H1 (cell line): ENCODE results near the gene PTGES. TPM values are rescaled to one million over a fixed set of nuclear protein-coding genes. Genes with fewer than 3 reads are reported as not detected.

Experiments
- CTCF ChIA-PET: fragments of 300-600 bp; sonication (Branson Sonifier 250); formaldehyde crosslinking; loops from one replicate; lab custom pipeline; 2021; ENCODE audit not compliant: partially characterized antibody; lab: Charles Lee
- POLR2A ChIA-PET: fragments of 300-600 bp; sonication (Branson Sonifier 250); formaldehyde crosslinking; loops from one replicate; lab custom pipeline; 2021; ENCODE audit warnings: inconsistent platforms; ENCODE audit not compliant: partially characterized antibody; lab: Charles Lee
- DNase-seq, 2 experiments: peaks; one replicate each; pipeline versions ENCODE4 v3.0.0 to v3.0.0-alpha.2; 2010 to 2022; ENCODE audit warnings: low spot score in 2 of 2, low read depth in 1 of 2, mixed read lengths in 1 of 2
- FAIRE-seq: peaks from 2 replicates; lab custom pipeline; 2011; peaks lifted over from hg19 to GRCh38; lab: Jason Lieb, UNC
- H2AFZ ChIP-seq: 2 replicates; pipeline ENCODE4 v1.8.1; 2012; ENCODE audit warnings: low read length, inconsistent platforms
- H2AK5ac ChIP-seq: 2 replicates; pipeline ENCODE4 v1.6.1; 2013; ENCODE audit warnings: low read depth, low read length
- H2BK120ac ChIP-seq: replicated peaks from 2 replicates; pipeline ENCODE3; 2013; ENCODE audit warnings: low read depth, low read length, inconsistent platforms
- H2BK12ac ChIP-seq: 2 replicates; pipeline ENCODE4 v1.6.1; 2013; ENCODE audit warnings: low read depth, low read length
- H2BK15ac ChIP-seq: 2 replicates; pipeline ENCODE4 v1.6.1; 2013; ENCODE audit warnings: low read length
- H2BK20ac ChIP-seq: 2 replicates; pipeline ENCODE4 v1.6.1; 2013; ENCODE audit warnings: low read length
- H2BK5ac ChIP-seq: 2 replicates; pipeline ENCODE4 v1.6.1; 2013; ENCODE audit warnings: low read depth, low read length
- H3K14ac ChIP-seq: 2 replicates; pipeline ENCODE4 v1.6.1; 2013; ENCODE audit warnings: inconsistent platforms; ENCODE audit not compliant: insufficient read length
- H3K18ac ChIP-seq: 2 replicates; pipeline ENCODE4 v1.6.1; 2013; ENCODE audit warnings: low read length; ENCODE audit errors: extremely low read depth
- H3K23ac ChIP-seq: 2 replicates; pipeline ENCODE4 v1.6.1; 2013; ENCODE audit warnings: inconsistent platforms; ENCODE audit not compliant: insufficient read length
- H3K23me2 ChIP-seq: 2 replicates; pipeline ENCODE4 v1.6.1; 2013; ENCODE audit warnings: low read depth, low read length
- H3K27ac ChIP-seq: 2 replicates; pipeline ENCODE4 v1.6.1; 2011; ENCODE audit warnings: low read depth, low read length, inconsistent platforms
- H3K27me3 ChIP-seq, 4 experiments: replicated peaks in 1 of 4; 1 replicate in 1 of 4; 2 replicates in 3 of 4; pipeline versions ENCODE4 v1.6.1 to v1.8.1; 2011 to 2013; ENCODE audit warnings: low read length in 3 of 4, mild to moderate bottlenecking in 3 of 4, inconsistent platforms in 2 of 4, mixed read lengths in 2 of 4, moderate library complexity in 1 of 4; ENCODE audit not compliant: control insufficient read depth in 3 of 4, insufficient read depth in 3 of 4; ENCODE audit errors: extremely low read depth in 1 of 4
- H3K36me3 ChIP-seq, 4 experiments: 2 replicates each; pipeline versions ENCODE4 v1.6.1 to v1.8.1; 2011 to 2013; ENCODE audit warnings: mild to moderate bottlenecking in 4 of 4, low read length in 3 of 4, moderate library complexity in 2 of 4, control low read depth in 1 of 4, inconsistent platforms in 1 of 4; ENCODE audit not compliant: insufficient read depth in 4 of 4, control insufficient read depth in 2 of 4
- H3K4ac ChIP-seq: replicated peaks from 2 replicates; pipeline ENCODE3; 2013; ENCODE audit warnings: low read length, low read depth, mixed read lengths, inconsistent platforms; ENCODE audit not compliant: insufficient read length
- H3K4me1 ChIP-seq, 4 experiments: replicated peaks in 1 of 4; 1 replicate in 1 of 4; 2 replicates in 3 of 4; pipeline versions ENCODE4 v1.6.1 to v1.8.1; 2011 to 2013; ENCODE audit warnings: low read length in 3 of 4, inconsistent platforms in 2 of 4, mixed read lengths in 1 of 4; ENCODE audit not compliant: insufficient read depth in 4 of 4, control insufficient read depth in 3 of 4
- H3K4me2 ChIP-seq, 2 experiments: 2 replicates each; pipeline versions ENCODE4 v1.6.1 to v1.8.1; 2011 to 2013; ENCODE audit warnings: low read depth in 2 of 2, low read length in 2 of 2, control low read depth in 1 of 2, inconsistent platforms in 1 of 2, mild to moderate bottlenecking in 1 of 2; ENCODE audit not compliant: insufficient read depth in 1 of 2
- H3K4me3 ChIP-seq, 4 experiments: fragments of 200-600, 300-600 bp in 1 of 4; sonication (generic), shearing (Covaris generic), sonication (Bioruptor Twin) in 1 of 4; 2 replicates each; pipeline versions ENCODE4 v1.5.1 to v1.8.1; 2011 to 2016; ENCODE audit warnings: low read length in 4 of 4, low read depth in 3 of 4, control low read depth in 2 of 4, inconsistent platforms in 2 of 4, mild to moderate bottlenecking in 2 of 4, mixed read lengths in 1 of 4, moderate library complexity in 1 of 4; ENCODE audit not compliant: insufficient read depth in 2 of 4; ENCODE audit errors: extremely low read depth in 1 of 4
- H3K56ac ChIP-seq: replicated peaks from 2 replicates; pipeline ENCODE3; 2013; ENCODE audit warnings: low read depth, mild to moderate bottlenecking, mixed read lengths, low read length, inconsistent platforms; ENCODE audit not compliant: insufficient read length
- H3K79me1 ChIP-seq: 2 replicates; pipeline ENCODE4 v1.6.1; 2013; ENCODE audit warnings: low read depth, low read length, control low read depth
- H3K79me2 ChIP-seq, 2 experiments: 2 replicates each; pipeline versions ENCODE4 v1.6.1 to v1.8.1; 2012 to 2013; ENCODE audit warnings: low read length in 2 of 2, mild to moderate bottlenecking in 2 of 2, inconsistent platforms in 1 of 2; ENCODE audit not compliant: insufficient read depth in 2 of 2, control insufficient read depth in 1 of 2
- H3K9ac ChIP-seq, 4 experiments: replicated peaks in 1 of 4; 1 replicate in 1 of 4; 2 replicates in 3 of 4; pipeline versions ENCODE4 v1.6.1 to v1.8.1; 2011 to 2013; ENCODE audit warnings: low read depth in 3 of 4, low read length in 3 of 4, control low read depth in 2 of 4, mild to moderate bottlenecking in 2 of 4, moderate library complexity in 2 of 4, inconsistent platforms in 1 of 4; ENCODE audit errors: extremely low read depth in 1 of 4
- H3K9me3 ChIP-seq, 2 experiments: 2 replicates each; pipeline versions ENCODE4 v1.6.1 to v1.8.1; 2012 to 2013; ENCODE audit warnings: mild to moderate bottlenecking in 2 of 2, moderate library complexity in 2 of 2, control low read depth in 1 of 2, inconsistent platforms in 1 of 2, low read depth in 1 of 2, low read length in 1 of 2, mixed read lengths in 1 of 2; ENCODE audit not compliant: insufficient read depth in 2 of 2
- H4K20me1 ChIP-seq, 2 experiments: replicated peaks in 1 of 2; 2 replicates each; pipeline versions ENCODE3 to v1.8.1; 2011 to 2013; ENCODE audit warnings: inconsistent platforms in 2 of 2, low read length in 2 of 2, mild to moderate bottlenecking in 1 of 2; ENCODE audit not compliant: insufficient read depth in 2 of 2, control insufficient read depth in 1 of 2
- H4K5ac ChIP-seq: 2 replicates; pipeline ENCODE4 v1.6.1; 2013; ENCODE audit warnings: low read length, low read depth, mixed read lengths, inconsistent platforms; ENCODE audit not compliant: insufficient read length
- H4K8ac ChIP-seq: 2 replicates; pipeline ENCODE4 v1.8.0; 2013; ENCODE audit warnings: mild to moderate bottlenecking, moderate library complexity, low read length, inconsistent platforms; ENCODE audit not compliant: insufficient read depth; ENCODE audit errors: extremely low read depth
- H4K91ac ChIP-seq: replicated peaks from 2 replicates; pipeline ENCODE3; 2013; ENCODE audit warnings: low read length, mixed read lengths, inconsistent platforms; ENCODE audit not compliant: insufficient read length
- BRCA1 ChIP-seq: IDR thresholded peaks from 2 replicates; pipeline ENCODE4 v1.6.1; 2012; ENCODE audit warnings: low read depth, low read length, improper control_type of control experiment
- CHD2 ChIP-seq: IDR thresholded peaks from 2 replicates; pipeline ENCODE4 v1.6.1; 2012; ENCODE audit warnings: low read length, improper control_type of control experiment
- HDAC2 ChIP-seq, 2 experiments: fragments of 300-600 bp in 1 of 2; sonication (generic) in 1 of 2; IDR thresholded peaks; 2 replicates each; pipeline ENCODE4 v1.6.1; 2011 to 2012; ENCODE audit warnings: low read depth in 2 of 2, low read length in 2 of 2, mild to moderate bottlenecking in 2 of 2, moderate library complexity in 2 of 2, borderline replicate concordance in 1 of 2, inconsistent platforms in 1 of 2
- KDM4A ChIP-seq: IDR thresholded peaks from one replicate; pipeline ENCODE4 v1.7.1; 2012; ENCODE audit warnings: low read depth, mild to moderate bottlenecking, moderate library complexity, low read length, inconsistent platforms; ENCODE audit not compliant: severe bottlenecking
- POLR2AphosphoS5 ChIP-seq: IDR thresholded peaks from 2 replicates; pipeline ENCODE4 v1.6.1; 2011; ENCODE audit warnings: low read depth, low read length
- RNF2 ChIP-seq: fragments of 200-900, 300-1000 bp; sonication (generic); IDR thresholded peaks from 2 replicates; pipeline ENCODE4 v1.7.1; 2016; ENCODE audit warnings: borderline replicate concordance, low read depth, mild to moderate bottlenecking, antibody characterized with exemption, low read length; ENCODE audit not compliant: poor library complexity, severe bottlenecking; ENCODE audit errors: missing control alignments
- SIX5 ChIP-seq: IDR thresholded peaks from 2 replicates; pipeline ENCODE4 v1.6.1; 2011; ENCODE audit warnings: mild to moderate bottlenecking, low read depth, low read length
- TCF12 ChIP-seq: IDR thresholded peaks from 2 replicates; pipeline ENCODE4 v1.6.1; 2011; ENCODE audit warnings: low read depth, mild to moderate bottlenecking, low read length
- WGBS, 2 experiments: shearing (Covaris generic) in 1 of 2; methylation state at CpG; one replicate each; pipeline versions ENCODE4 v1.1.6 to v1.1.7; 2013 to 2015; ENCODE audit warnings: low lambda C conversion rate in 2 of 2, mixed read lengths in 2 of 2, inconsistent platforms in 1 of 2, low coverage in 1 of 2, missing lambda C conversion rate in 1 of 2; ENCODE audit not compliant: insufficient replicate concordance in 2 of 2, insufficient coverage in 1 of 2, insufficient read length in 1 of 2; ENCODE audit errors: extremely low coverage in 1 of 2, missing lambda C conversion rate in 1 of 2; 5-methylcytosine and 5-hydroxymethylcytosine counted together
- long read RNA-seq, 2 experiments: library from RNA in 1 of 2; library from capped mRNA in 1 of 2; stranded (forward); transcript quantifications; one replicate each; pipeline ENCODE4 v2.0.0, GENCODE V29; 2021; ENCODE audit warnings: inconsistent platforms in 1 of 2
- polyA minus RNA-seq, 3 experiments: library from RNA; depleted of rRNA, polyadenylated mRNA; stranded (reverse); fragments of >200 nt; gene quantifications; 1 replicate in 2 of 3; 2 replicates in 1 of 3; pipeline ENCODE4 v1.2.3, GENCODE V29; 2011
- polyA plus RNA-seq, 7 experiments: library from polyadenylated mRNA; depleted of rRNA in 3 of 7; stranded (reverse) in 5 of 7; unstranded in 2 of 7; fragments of >200 nt in 5 of 7; fragments of 200-250 nt in 2 of 7; gene quantifications; 1 replicate in 5 of 7; 2 replicates in 1 of 7; 4 replicates in 1 of 7; pipeline versions ENCODE4 v1.2.1 to v1.2.3, GENCODE V29; 2011 to 2013; ENCODE audit warnings: missing spikeins in 2 of 7, mixed read lengths in 2 of 7
- total RNA-seq: library from RNA; stranded (reverse); fragmentation: NEBNext Ultra II Directional; extraction: Animal tissue kit (Norgen Biotek cat#: 25700); gene quantifications from 2 replicates; pipeline ENCODE4 v1.2.1, GENCODE V29; 2021

The PTGES gene
- 3.2 TPM in 2 replicates for total RNA-seq
- 5.1 and 5.4 TPM in 2 replicates for polyA plus RNA-seq (2011; rRNA removed)
- polyA plus RNA-seq (2011; cell fraction: cytosol; rRNA removed) = 4.7 TPM
- 1.7 TPM for polyA plus RNA-seq (2011; cell fraction: nucleus; rRNA removed)
- polyA plus RNA-seq (2012, experiment 1 of 2) = 4.0 to 4.8 TPM (median 4.4 TPM) in 4 replicates
- polyA plus RNA-seq (2012, experiment 2 of 2) = 4.2 TPM
- polyA plus RNA-seq (2013, experiment 1 of 2) = 4.3 TPM
- polyA plus RNA-seq (2013, experiment 2 of 2) = 5.6 TPM
- 3.7 and 4.1 TPM in 2 replicates for polyA minus RNA-seq (2011; rRNA and poly(A)+ RNA removed)
- polyA minus RNA-seq (2011; cell fraction: cytosol; rRNA and poly(A)+ RNA removed) = 4.0 TPM
- 2.9 TPM for polyA minus RNA-seq (2011; cell fraction: nucleus; rRNA and poly(A)+ RNA removed)
- long read RNA-seq, experiment 1, partial matches to known transcripts = 0 of 2 reads
- long read RNA-seq, experiment 1, other reads (novel, unspliced or antisense) = 2 of 2 reads
- long read RNA-seq, experiment 2, partial matches to known transcripts = 0 of 1 reads
- long read RNA-seq, experiment 2, other reads (novel, unspliced or antisense) = 0 of 1 reads

GRCh38 chr9:129752900-129753729, at the start of gene PTGES:
Gene PTGES, minus strand, starts transcription at chr9:129753042. Its CDS starts 30 bp downstream, at chr9:129753012.
- ChIA-PET CTCF (interaction anchor here (0.6 to 6.4 kb wide), 8 partner anchors 10 to 610 kb away, joined by 3 to 49 read pairs (median 4); partner anchors contain the start of gene TOR1B), POLR2A (no interaction called here)
- Histone ChIP-seq H3K4ac (no peak within 1 kb of the TSS), H2BK15ac (peak within 1 kb of the TSS; percentile 95), H3K27ac (no peak within 1 kb of the TSS), H4K91ac (peak within 1 kb of the TSS; percentile 63), H2BK20ac (0 out of 2 replicates have a peak within 1 kb of the TSS, but pooled peaks have one; percentile 48), H3K9ac (no peak within 1 kb of the TSS; a peak in 1 of 7 replicates), H3K4me1 (peaks cover 0 to 12% (median 11%) of the 10 kb centered on the region in 4 experiments; a peak in 5 of 7 replicates), H3K56ac (no peak within 1 kb of the TSS), H3K14ac (no peak within 1 kb of the TSS), H3K4me3 (peak within 1 kb of the TSS in 2 of 4 experiments; percentile 15 to 23; a peak in 3 of 8 replicates), H3K79me1 (no peaks in the 10 kb centered on the region), H2AFZ (peak within 1 kb of the TSS; percentile 74), H3K79me2 (no peaks in the 10 kb centered on the region), H4K5ac (no peak within 1 kb of the TSS), H4K8ac (peak within 1 kb of the TSS; percentile 88), H3K27me3 (no peaks in the 10 kb centered on the region; a peak in 1 of 7 replicates), H3K18ac (peak within 1 kb of the TSS; percentile 32; the same call in 1 of the 2 replicates), H4K20me1 (no peaks in the 10 kb centered on the region), H2AK5ac (no peak within 1 kb of the TSS), H3K9me3 (no peaks in the 10 kb centered on the region), H2BK5ac (no peak within 1 kb of the TSS; the same call in 1 of the 2 replicates), H2BK120ac (no peak within 1 kb of the TSS), H2BK12ac (no peak within 1 kb of the TSS; the same call in 1 of the 2 replicates), H3K23ac (no peak within 1 kb of the TSS), H3K36me3 (no peaks in the 10 kb centered on the region), H3K23me2 (no peaks in the 10 kb centered on the region), H3K4me2 (peak within 1 kb of the TSS; percentile 7 to 59; a peak in 3 of 4 replicates)
- DNase-seq = peak in 1 of 2 experiments; percentile 78
- 69% methylated on average over 18 of the region's 23 CpGs; no CpG with 5 or more reads in 1 of the 2 experiments for WGBS, 2 experiments
- no peak for FAIRE-seq
- TF ChIP-seq BRCA1 (no peak), CHD2 (no peak), KDM4A (no peak), POLR2AphosphoS5 (no peak), TCF12 (no peak), SIX5 (no peak), HDAC2 (IDR thresholded peaks at IDR 0.05; ENCODE audit: borderline replicate concordance in 1 of 2, low read depth in 2 of 2, low read length in 2 of 2) (no peak), RNF2 (no peak)
